Transverse colon (tissue), 4 donors: ENCODE data around the gene CAPRIN1. TPM values are rescaled to one million over a fixed set of nuclear protein-coding genes. Genes with fewer than 3 reads are reported as not detected.
"Not testable (repeated sequence)": the region's sequence is repeated elsewhere in the genome, so short reads cannot be mapped to it uniquely, and the experiment has no call there.

Experiments used
- DNase-seq: peaks from one replicate; pipeline ENCODE4 v3.0.0-alpha.2; 2019
- H3K27ac ChIP-seq, 4 donors: fragments of 200-600 bp; sonication (generic); 2 replicates each; pipeline ENCODE4 v1.5.1; 2016 to 2018; ENCODE audit warnings: inconsistent platforms in 4 of 4
- H3K27me3 ChIP-seq: fragments of 200-600 bp; sonication (generic); 2 replicates; pipeline ENCODE4 v1.5.1; 2017; ENCODE audit warnings: inconsistent platforms
- H3K36me3 ChIP-seq, 4 donors: fragments of 200-600 bp; sonication (generic); 2 replicates each; pipeline ENCODE4 v1.5.1; 2017 to 2019; ENCODE audit warnings: inconsistent platforms in 4 of 4
- H3K4me1 ChIP-seq, 4 donors: fragments of 200-600 bp; sonication (generic); 2 replicates each; pipeline ENCODE4 v1.5.1; 2017 to 2020; ENCODE audit warnings: inconsistent platforms in 4 of 4
- H3K4me3 ChIP-seq, 4 donors: fragments of 200-600 bp; sonication (generic); 1 replicate in 1 of 4; 2 replicates in 3 of 4; pipeline versions ENCODE4 v1.5.1 to v1.6.1; 2017 to 2019; ENCODE audit warnings: inconsistent platforms in 4 of 4
- H3K9me3 ChIP-seq, 2 donors: fragments of 200-600 bp; sonication (generic); 2 replicates each; pipeline ENCODE4 v1.5.1; 2017 to 2019; ENCODE audit warnings: inconsistent platforms in 2 of 2
- CTCF ChIP-seq, 5 experiments: fragments of 200-600 bp in 3 of 5; fragments of 450-650 bp in 2 of 5; sonication (generic) in 3 of 5; IDR thresholded peaks; 1 replicate in 2 of 5; 2 replicates in 3 of 5; pipeline ENCODE4 v1.5.1; 2016 to 2017; ENCODE audit warnings: antibody characterized with exemption in 5 of 5, inconsistent platforms in 3 of 5, mild to moderate bottlenecking in 2 of 5, moderate library complexity in 1 of 5
- EP300 ChIP-seq: sonication (generic); formaldehyde crosslinking; IDR thresholded peaks from one replicate; pipeline ENCODE4 v1.6.1; 2017; ENCODE audit warnings: antibody characterized with exemption, low read depth
- POLR2A ChIP-seq: fragments of 450-650 bp; IDR thresholded peaks from one replicate; pipeline ENCODE4 v1.6.1; 2016; ENCODE audit warnings: antibody characterized with exemption, mild to moderate bottlenecking, moderate library complexity
- POLR2AphosphoS5 ChIP-seq, 3 donors: sonication (generic); formaldehyde crosslinking; IDR thresholded peaks; one replicate each; pipeline ENCODE4 v1.6.1; 2016; ENCODE audit warnings: antibody characterized with exemption in 3 of 3
- WGBS, 2 donors: methylation state at CpG; one replicate each; pipeline ENCODE4 v1.1.5; 2018; ENCODE audit warnings: low coverage in 1 of 2; 5-methylcytosine and 5-hydroxymethylcytosine counted together
- in situ Hi-C, 4 donors: fragments of 200-750 bp; cut with MboI; loops; one replicate each; pipeline versions ENCODE4 v1.15.0 to v1.15.1; 2017; ENCODE audit warnings: low sequenced_read_pairs in 3 of 4, low pct_ligation_motif_present in 1 of 4, low pct_unique_long_range_greater_than_20kb in 1 of 4
- intact Hi-C: fragments of 100-400 bp; cut with DNase I; formaldehyde crosslinking; loops from one replicate; pipeline ENCODE4 v1.15.1; 2023; ENCODE audit warnings: low total_unique reads
- total RNA-seq, 4 donors: library from RNA; depleted of rRNA; stranded (reverse); fragments of >200 nt; gene quantifications; one replicate each; pipeline ENCODE4 v1.1.0, GENCODE V29; 2016

Gene CAPRIN1
- total RNA-seq, 4 donors from 2014 or later: 129 to 163 (median 152) TPM

GRCh38 chr11:34052036-34052607 is 591 bp downstream of the CAPRIN1 start:
- Histone ChIP-seq H3K27ac (peak overlapping the region; percentile 99 to 100 (median 99)), H3K4me3 (peak overlapping the region; percentile 90 to 98 (median 94)), H3K27me3 (no peaks in the 10 kb centered on the region), H3K4me1 (peaks cover 20 to 45% (median 42%) of the 10 kb centered on the region in 4 donors), H3K36me3 (peaks cover 0 to 5% (median 0%) of the 10 kb centered on the region in 4 donors), H3K9me3 (no peaks in the 10 kb centered on the region)
- in situ Hi-C loops: loop anchor here in 3 of 4 donors (10.0 kb wide), 2 partner anchors 53 to 57 kb away; partner anchors contain the start of gene NAT10 (in 2 of the 3)
- intact Hi-C loops: loop anchor here (5.0 kb wide), 1 partner anchor 55 kb away; the partner anchor contains the start of gene NAT10
- peak; percentile 93 for DNase-seq
- 0 to 1% methylated on average over 14 to 42 of the region's 82 CpGs for WGBS, 2 donors
- no peak for TF ChIP-seq POLR2A
- TF ChIP-seq POLR2AphosphoS5 (IDR thresholded peaks at IDR 0.05): peak; percentile 74 to 85 (median 79)

GRCh38 chr11:34052608-34053160 is 1.2 kb downstream of the CAPRIN1 start:
- Histone ChIP-seq H3K27me3 (no peaks in the 10 kb centered on the region), H3K36me3 (peaks cover 0 to 5% (median 0%) of the 10 kb centered on the region in 4 donors), H3K4me3 (peak overlapping the region; percentile 90 to 98 (median 94)), H3K4me1 (peaks cover 20 to 51% (median 46%) of the 10 kb centered on the region in 4 donors), H3K27ac (peak overlapping the region; percentile 99 to 100 (median 99)), H3K9me3 (no peaks in the 10 kb centered on the region)
- 1% methylated on average over 37 of the region's 40 CpGs; no CpG with 5 or more reads in 1 of the 2 donors for WGBS, 2 donors
- intact Hi-C loops (loop anchor here (5.0 kb wide), 1 partner anchor 55 kb away; the partner anchor contains the start of gene NAT10), in situ Hi-C loops (loop anchor here in 3 of 4 donors (10.0 kb wide), 2 partner anchors 52 to 58 kb away; partner anchors contain the start of gene NAT10 (in 2 of the 3))
- DNase-seq: peak; percentile 30
- TF ChIP-seq POLR2AphosphoS5 (IDR thresholded peaks at IDR 0.05) (no peak), POLR2A (no peak), CTCF (IDR thresholded peaks at IDR 0.05) (no peak), EP300 (no peak)

GRCh38 chr11:34053161-34053686 is 1.7 kb downstream of the CAPRIN1 start:
- WGBS, 2 donors: 0% methylated on average over 12 to 24 of the region's 24 CpGs
- in situ Hi-C loops (loop anchor here in 3 of 4 donors (10.0 kb wide), 2 partner anchors 52 to 58 kb away; partner anchors contain the start of gene NAT10 (in 2 of the 3)), intact Hi-C loops (loop anchor here (5.0 kb wide), 1 partner anchor 54 kb away; the partner anchor contains the start of gene NAT10)
- Histone ChIP-seq H3K36me3 (peaks cover 0 to 5% (median 0%) of the 10 kb centered on the region in 4 donors), H3K9me3 (no peaks in the 10 kb centered on the region), H3K27ac (peak overlapping the region; percentile 99 to 100 (median 99)), H3K4me3 (peak overlapping the region; percentile 90 to 98 (median 94)), H3K27me3 (no peaks in the 10 kb centered on the region), H3K4me1 (peaks cover 20 to 56% (median 47%) of the 10 kb centered on the region in 4 donors)
- peak; percentile 83 for DNase-seq
- TF ChIP-seq POLR2AphosphoS5 (IDR thresholded peaks at IDR 0.05): peak; percentile 18 to 61 (median 30)
- no peak for TF ChIP-seq CTCF (IDR thresholded peaks at IDR 0.05)
- peak; percentile 56 for TF ChIP-seq POLR2A

GRCh38 chr11:34054351-34054750 is 2.8 kb downstream of the CAPRIN1 start:
- in situ Hi-C loops (loop anchor here in 3 of 4 donors (10.0 kb wide), 2 partner anchors 50 to 60 kb away; partner anchors contain the start of gene NAT10 (in 2 of the 3)), intact Hi-C loops (loop anchor here (5.0 kb wide), 1 partner anchor 53 kb away; the partner anchor contains the start of gene NAT10)
- 80 to 83% methylated on average over 9 to 11 of the region's 11 CpGs for WGBS, 2 donors

More at GRCh38 chr11:34054351-34054750, 2.8 kb downstream of the CAPRIN1 start:
- peak overlapping the region; percentile 3 to 99 (median 99) for H3K27ac ChIP-seq
- not testable (repeated sequence) for H3K9me3 ChIP-seq, H3K36me3 ChIP-seq, DNase-seq, H3K27me3 ChIP-seq
- H3K4me3 ChIP-seq: peak overlapping the region in 2 of 4 donors; percentile 93 to 95
- peaks cover 27 to 67% (median 51%) of the 10 kb centered on the region in 4 donors for H3K4me1 ChIP-seq
